Fibroblast of lung (primary cell): Measurements from ENCODE around the gene ZNF469. TPM values are rescaled to one million over a fixed set of nuclear protein-coding genes. Genes with fewer than 3 reads are reported as not detected.

ENCODE experiments used
- DNase-seq, 2 donors: peaks; one replicate each; pipeline versions ENCODE4 v3.0.0 to v3.0.0-alpha.2; 2010; ENCODE audit warnings: low read depth in 2 of 2
- H2AFZ ChIP-seq: 2 replicates; pipeline ENCODE4 v1.5.1; 2012; ENCODE audit warnings: low read length, control low read depth, inconsistent platforms
- H3K27ac ChIP-seq: 2 replicates; pipeline ENCODE4 v1.5.1; 2011; ENCODE audit warnings: low read length, control low read depth; ENCODE audit not compliant: insufficient read depth
- H3K27me3 ChIP-seq: 2 replicates; pipeline ENCODE4 v1.5.1; 2011; ENCODE audit warnings: mild to moderate bottlenecking, low read length; ENCODE audit not compliant: control insufficient read depth, insufficient read depth
- H3K36me3 ChIP-seq: 2 replicates; pipeline ENCODE4 v1.5.1; 2011; ENCODE audit warnings: low read length; ENCODE audit not compliant: control insufficient read depth, insufficient read depth
- H3K4me1 ChIP-seq: 2 replicates; pipeline ENCODE4 v1.5.1; 2011; ENCODE audit warnings: low read length; ENCODE audit not compliant: control insufficient read depth, insufficient read depth; ENCODE audit errors: extremely low read depth
- H3K4me2 ChIP-seq: 2 replicates; pipeline ENCODE4 v1.5.1; 2011; ENCODE audit warnings: low read length, control low read depth; ENCODE audit not compliant: insufficient read depth; ENCODE audit errors: extremely low read depth
- H3K4me3 ChIP-seq, 4 experiments: fragments of 200-600 bp in 1 of 4; sonication (generic) in 1 of 4; replicated peaks in 1 of 4; 2 replicates each; pipeline ENCODE4 v1.5.1; 2011 to 2016; ENCODE audit warnings: low read length in 4 of 4, low read depth in 3 of 4, mild to moderate bottlenecking in 3 of 4, control low read depth in 2 of 4, inconsistent platforms in 1 of 4, mixed read lengths in 1 of 4; ENCODE audit not compliant: insufficient read depth in 1 of 4; ENCODE audit errors: control extremely low read depth in 1 of 4
- H3K79me2 ChIP-seq: 2 replicates; pipeline ENCODE4 v1.5.1; 2012; ENCODE audit warnings: mild to moderate bottlenecking, low read length, inconsistent platforms; ENCODE audit not compliant: control insufficient read depth, insufficient read depth
- H3K9ac ChIP-seq: 2 replicates; pipeline ENCODE4 v1.5.1; 2011; ENCODE audit warnings: mild to moderate bottlenecking, low read length, control low read depth; ENCODE audit not compliant: insufficient read depth
- H3K9me3 ChIP-seq: 2 replicates; pipeline ENCODE4 v1.5.1; 2012; ENCODE audit warnings: low read depth, low read length; ENCODE audit not compliant: control insufficient read depth, insufficient read depth
- H4K20me1 ChIP-seq: 2 replicates; pipeline ENCODE4 v1.5.1; 2011; ENCODE audit warnings: low read length; ENCODE audit not compliant: control insufficient read depth, insufficient read depth; ENCODE audit errors: extremely low read depth
- EZH2 ChIP-seq: IDR thresholded peaks from 2 replicates; pipeline ENCODE4 v1.5.1; 2012; ENCODE audit warnings: low read length, control low read depth, mild to moderate bottlenecking; ENCODE audit errors: missing control alignments
- polyA plus RNA-seq, 2 donors: library from polyadenylated mRNA; depleted of rRNA in 1 of 2; stranded (reverse) in 1 of 2; unstranded in 1 of 2; fragments of >200 nt; gene quantifications; 2 replicates each; pipeline ENCODE4 v1.2.1, GENCODE V29; 2011 to 2012; ENCODE audit warnings: missing spikeins in 1 of 2
- total RNA-seq: library from RNA; depleted of rRNA; stranded (reverse); fragments of >200 nt; gene quantifications from 2 replicates; pipeline ENCODE4 v1.2.1, GENCODE V29; 2014
- TF ChIP-seq, protein P1 (sequence below), 2 donors: IDR thresholded peaks in 1 of 2; conservative IDR thresholded peaks in 1 of 2; 1 replicate in 1 of 2; 2 replicates in 1 of 2; pipeline ENCODE4 v1.5.1; 2011 to 2012; ENCODE audit warnings: low read length in 2 of 2, control low read depth in 1 of 2, inconsistent platforms in 1 of 2, low read depth in 1 of 2, mild to moderate bottlenecking in 1 of 2

Gene ZNF469
- total and polyA plus RNA-seq, 2 donors (not counting 1 experiment from before 2014, with no cell fraction given), result 0.82 to 1.5 TPM

DNA sequence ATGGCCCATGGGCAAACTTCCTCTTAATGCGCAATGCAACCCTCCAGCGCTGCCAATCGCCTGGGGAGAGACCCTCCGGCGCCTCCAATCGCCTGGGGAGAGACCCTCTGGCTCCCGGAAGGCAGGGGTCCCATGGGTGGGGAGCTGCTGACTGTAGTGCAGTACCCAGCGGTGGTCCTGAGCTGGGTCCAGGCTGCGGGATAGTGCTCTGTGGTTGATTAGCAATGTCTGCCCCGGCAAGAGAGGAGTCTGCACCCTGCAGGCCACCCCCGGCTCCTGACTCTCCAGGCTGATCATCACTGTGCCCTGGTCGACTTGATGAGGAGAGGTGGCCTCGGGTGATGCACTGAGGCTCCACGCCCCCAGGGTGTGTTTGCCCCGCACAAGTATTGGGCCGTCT lies 44.6 kb upstream of the ZNF469 start:
- no peaks in the 10 kb centered on the region for H3K9me3 ChIP-seq
- no peak overlapping the region for H3K9ac ChIP-seq
- no peaks in the 10 kb centered on the region for H3K79me2 ChIP-seq
- H3K27me3 ChIP-seq, result no peaks in the 10 kb centered on the region
- H4K20me1 ChIP-seq, result no peaks in the 10 kb centered on the region
- H3K4me3 ChIP-seq, result no peak overlapping the region
- H3K36me3 ChIP-seq, result no peaks in the 10 kb centered on the region
- no peak for DNase-seq
- H3K27ac ChIP-seq, result no peak overlapping the region
- TF ChIP-seq, protein P1, sequence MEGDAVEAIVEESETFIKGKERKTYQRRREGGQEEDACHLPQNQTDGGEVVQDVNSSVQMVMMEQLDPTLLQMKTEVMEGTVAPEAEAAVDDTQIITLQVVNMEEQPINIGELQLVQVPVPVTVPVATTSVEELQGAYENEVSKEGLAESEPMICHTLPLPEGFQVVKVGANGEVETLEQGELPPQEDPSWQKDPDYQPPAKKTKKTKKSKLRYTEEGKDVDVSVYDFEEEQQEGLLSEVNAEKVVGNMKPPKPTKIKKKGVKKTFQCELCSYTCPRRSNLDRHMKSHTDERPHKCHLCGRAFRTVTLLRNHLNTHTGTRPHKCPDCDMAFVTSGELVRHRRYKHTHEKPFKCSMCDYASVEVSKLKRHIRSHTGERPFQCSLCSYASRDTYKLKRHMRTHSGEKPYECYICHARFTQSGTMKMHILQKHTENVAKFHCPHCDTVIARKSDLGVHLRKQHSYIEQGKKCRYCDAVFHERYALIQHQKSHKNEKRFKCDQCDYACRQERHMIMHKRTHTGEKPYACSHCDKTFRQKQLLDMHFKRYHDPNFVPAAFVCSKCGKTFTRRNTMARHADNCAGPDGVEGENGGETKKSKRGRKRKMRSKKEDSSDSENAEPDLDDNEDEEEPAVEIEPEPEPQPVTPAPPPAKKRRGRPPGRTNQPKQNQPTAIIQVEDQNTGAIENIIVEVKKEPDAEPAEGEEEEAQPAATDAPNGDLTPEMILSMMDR (conservative IDR thresholded peaks at IDR 0.05 in 1 of 2, IDR thresholded peaks at IDR 0.05 in 1 of 2; ENCODE audit: low read depth in 1 of 2, low read length in 2 of 2), result no peak
- no peak for TF ChIP-seq EZH2
- no peak overlapping the region for H2AFZ ChIP-seq
- H3K4me2 ChIP-seq, result no peak overlapping the region
- H3K4me1 ChIP-seq, result peaks cover 9% of the 10 kb centered on the region

DNA sequence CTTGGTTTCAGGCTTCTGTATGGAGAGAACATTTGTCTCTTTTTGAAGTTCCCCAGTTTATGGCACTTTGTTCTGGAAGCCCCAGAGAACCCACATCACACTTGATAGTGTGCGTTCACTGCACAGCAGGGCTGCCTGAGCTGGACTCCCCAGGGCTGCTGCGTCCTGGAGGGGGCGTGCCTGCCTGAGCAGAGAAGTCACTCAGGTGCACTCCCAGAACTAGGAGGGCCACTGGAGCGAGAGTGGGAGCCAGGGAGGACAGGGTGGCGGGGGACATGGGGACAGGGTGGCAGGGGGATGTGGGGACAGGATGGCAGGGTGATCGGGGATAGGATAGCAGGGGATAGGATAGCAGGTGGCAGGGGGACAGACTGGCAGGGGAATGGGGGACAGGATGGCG lies 43.9 kb upstream of the ZNF469 start:
- Histone ChIP-seq H3K36me3 (no peaks in the 10 kb centered on the region), H3K4me3 (no peak overlapping the region), H3K27ac (no peak overlapping the region), H3K9me3 (no peaks in the 10 kb centered on the region), H2AFZ (no peak overlapping the region), H3K27me3 (no peaks in the 10 kb centered on the region), H3K79me2 (no peaks in the 10 kb centered on the region), H3K4me2 (no peak overlapping the region), H4K20me1 (no peaks in the 10 kb centered on the region), H3K9ac (no peak overlapping the region), H3K4me1 (peaks cover 4% of the 10 kb centered on the region)
- TF ChIP-seq EZH2, result no peak
- no peak for DNase-seq

DNA sequence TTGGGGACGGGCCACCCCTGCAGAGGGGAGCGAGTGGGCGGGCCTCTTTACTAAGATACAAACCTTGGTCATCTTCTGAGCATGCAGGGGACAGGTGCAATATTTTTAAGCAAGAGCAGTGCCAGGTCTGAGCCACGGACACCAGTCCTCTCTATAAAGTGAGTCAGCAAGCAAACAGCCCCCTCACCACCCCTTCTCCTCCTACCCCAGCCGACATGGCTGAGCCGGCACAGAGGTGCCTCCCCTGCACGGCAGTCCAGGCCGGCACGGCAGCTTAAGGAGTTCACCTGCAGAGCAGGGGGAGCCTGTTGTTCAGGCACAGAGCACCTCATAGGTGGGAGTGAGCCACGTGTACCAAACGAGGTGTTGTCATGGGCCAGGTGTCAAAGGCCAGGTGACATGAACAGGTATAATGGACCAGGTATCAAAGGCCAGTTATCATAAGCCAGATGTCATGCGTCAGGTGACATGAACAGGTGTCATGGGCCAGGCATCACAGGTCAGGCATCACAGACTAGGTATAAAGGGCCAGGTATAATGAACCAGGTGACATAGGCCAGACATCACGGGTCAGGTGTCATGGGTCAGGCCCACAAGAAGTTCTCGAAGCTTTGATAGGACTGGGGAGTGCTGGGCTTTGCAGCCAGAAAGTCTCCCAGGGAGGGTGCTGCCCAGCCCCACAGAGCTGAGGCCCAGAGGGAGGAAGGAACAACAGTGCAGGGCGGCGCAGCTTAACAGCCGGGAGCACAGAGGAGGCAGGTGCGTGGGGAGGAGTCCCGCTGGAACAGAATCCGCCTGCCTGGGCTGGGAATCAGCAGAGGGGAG lies 42.6 kb upstream of the ZNF469 start:
- no peak for DNase-seq
- H3K27ac ChIP-seq, result no peak overlapping the region
- no peaks in the 10 kb centered on the region for H4K20me1 ChIP-seq
- H3K27me3 ChIP-seq, result no peaks in the 10 kb centered on the region
- no peaks in the 10 kb centered on the region for H3K9me3 ChIP-seq
- no peaks in the 10 kb centered on the region for H3K36me3 ChIP-seq
- H3K4me1 ChIP-seq, result no peaks in the 10 kb centered on the region
- no peak overlapping the region for H3K4me3 ChIP-seq
- no peaks in the 10 kb centered on the region for H3K79me2 ChIP-seq
- TF ChIP-seq EZH2, result no peak
- TF ChIP-seq, protein P1 (conservative IDR thresholded peaks at IDR 0.05 in 1 of 2, IDR thresholded peaks at IDR 0.05 in 1 of 2; ENCODE audit: low read depth in 1 of 2, low read length in 2 of 2), result no peak
- no peak overlapping the region for H2AFZ ChIP-seq
- H3K9ac ChIP-seq, result no peak overlapping the region
- no peak overlapping the region for H3K4me2 ChIP-seq
